DND-41 (cell line): ENCODE data around the gene RPUSD4.

Experiments used
- EZH2 ChIP-seq: IDR thresholded peaks from 3 replicates; pipeline ENCODE4 v1.6.1; 2012; ENCODE audit warnings: borderline replicate concordance, low read depth, mild to moderate bottlenecking, moderate library complexity, low read length, inconsistent platforms; ENCODE audit not compliant: severe bottlenecking
- TF ChIP-seq, protein P1 (sequence below): IDR thresholded peaks from 2 replicates; pipeline ENCODE4 v1.5.1; 2012; ENCODE audit warnings: borderline replicate concordance, low read length, moderate library complexity, mild to moderate bottlenecking; ENCODE audit not compliant: poor library complexity, severe bottlenecking; ENCODE audit errors: extremely low read depth

GRCh38 chr11:126253265-126253664 is 41.8 kb upstream of the RPUSD4 start:
- TF ChIP-seq, protein P1, sequence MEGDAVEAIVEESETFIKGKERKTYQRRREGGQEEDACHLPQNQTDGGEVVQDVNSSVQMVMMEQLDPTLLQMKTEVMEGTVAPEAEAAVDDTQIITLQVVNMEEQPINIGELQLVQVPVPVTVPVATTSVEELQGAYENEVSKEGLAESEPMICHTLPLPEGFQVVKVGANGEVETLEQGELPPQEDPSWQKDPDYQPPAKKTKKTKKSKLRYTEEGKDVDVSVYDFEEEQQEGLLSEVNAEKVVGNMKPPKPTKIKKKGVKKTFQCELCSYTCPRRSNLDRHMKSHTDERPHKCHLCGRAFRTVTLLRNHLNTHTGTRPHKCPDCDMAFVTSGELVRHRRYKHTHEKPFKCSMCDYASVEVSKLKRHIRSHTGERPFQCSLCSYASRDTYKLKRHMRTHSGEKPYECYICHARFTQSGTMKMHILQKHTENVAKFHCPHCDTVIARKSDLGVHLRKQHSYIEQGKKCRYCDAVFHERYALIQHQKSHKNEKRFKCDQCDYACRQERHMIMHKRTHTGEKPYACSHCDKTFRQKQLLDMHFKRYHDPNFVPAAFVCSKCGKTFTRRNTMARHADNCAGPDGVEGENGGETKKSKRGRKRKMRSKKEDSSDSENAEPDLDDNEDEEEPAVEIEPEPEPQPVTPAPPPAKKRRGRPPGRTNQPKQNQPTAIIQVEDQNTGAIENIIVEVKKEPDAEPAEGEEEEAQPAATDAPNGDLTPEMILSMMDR: no peak
- no peak for TF ChIP-seq EZH2
